HepG2 (cell line): ENCODE data around the gene TMCC1. TPM values are rescaled to one million over a fixed set of nuclear protein-coding genes. Genes with fewer than 3 reads are reported as not detected.

Experiments used
- BRCA1 ChIP-seq: sonication (generic); formaldehyde crosslinking; IDR thresholded peaks from 2 replicates; pipeline ENCODE4 v1.4.0; 2020; ENCODE audit warnings: missing genetic modification reagents
- FIP1L1 ChIP-seq: fragments of 200-400 bp; formaldehyde crosslinking; IDR thresholded peaks from 2 replicates; pipeline ENCODE4 v1.6.1; 2018; ENCODE audit warnings: low read depth, mild to moderate bottlenecking, low read length, moderate library complexity, borderline replicate concordance; ENCODE audit not compliant: insufficient read depth
- HNRNPK ChIP-seq: fragments of 200-400 bp; formaldehyde crosslinking; IDR thresholded peaks from 2 replicates; pipeline ENCODE4 v1.6.1; 2018; ENCODE audit warnings: low read length, low read depth, moderate library complexity, mild to moderate bottlenecking; ENCODE audit not compliant: poor library complexity, severe bottlenecking
- KDM3A ChIP-seq: IDR thresholded peaks from 2 replicates; pipeline ENCODE4 v1.6.1; 2018; ENCODE audit warnings: low read depth, missing compliant biosample characterization
- NAIF1 ChIP-seq: sonication (generic); formaldehyde crosslinking; IDR thresholded peaks from 2 replicates; pipeline ENCODE4 v1.5.0; 2020; ENCODE audit warnings: mild to moderate bottlenecking, missing genetic modification reagents, borderline replicate concordance
- NFKBIZ ChIP-seq: IDR thresholded peaks from 2 replicates; pipeline ENCODE4 v1.6.1; 2018; ENCODE audit warnings: missing genetic modification reagents, missing compliant biosample characterization
- RFX3 ChIP-seq: IDR thresholded peaks from 2 replicates; pipeline ENCODE4 v1.6.1; 2016; ENCODE audit warnings: missing biosample characterization, missing genetic modification reagents
- SATB2 ChIP-seq: sonication (generic); formaldehyde crosslinking; IDR thresholded peaks from 2 replicates; pipeline ENCODE4 v1.5.0; 2020; ENCODE audit warnings: missing genetic modification reagents
- TBX3 ChIP-seq: fragments of 450-650 bp; IDR thresholded peaks from 2 replicates; pipeline ENCODE4 v1.6.1; 2017; ENCODE audit warnings: antibody characterized with exemption, mild to moderate bottlenecking, inconsistent platforms, borderline replicate concordance
- ZNF136 ChIP-seq: sonication (generic); formaldehyde crosslinking; IDR thresholded peaks from 2 replicates; pipeline ENCODE4 v1.8.1; 2022; ENCODE audit warnings: low read depth, mild to moderate bottlenecking, moderate library complexity, missing genetic modification reagents
- ZNF138 ChIP-seq: sonication (generic); formaldehyde crosslinking; IDR thresholded peaks from 2 replicates; pipeline ENCODE4 v1.5.0; 2020; ENCODE audit warnings: mild to moderate bottlenecking, low read depth, missing genetic modification reagents
- ZNF143 ChIP-seq: sonication (generic); formaldehyde crosslinking; IDR thresholded peaks from 2 replicates; pipeline ENCODE4 v1.4.0; 2020; ENCODE audit warnings: missing genetic modification reagents
- ZNF264 ChIP-seq: sonication (generic); formaldehyde crosslinking; IDR thresholded peaks from 2 replicates; pipeline ENCODE4 v1.4.0; 2020; ENCODE audit warnings: missing genetic modification reagents
- ZNF367 ChIP-seq: sonication (generic); formaldehyde crosslinking; IDR thresholded peaks from 2 replicates; pipeline ENCODE4 v1.4.0; 2020; ENCODE audit warnings: missing genetic modification reagents, borderline replicate concordance
- ZNF556 ChIP-seq: sonication (generic); formaldehyde crosslinking; IDR thresholded peaks from 2 replicates; pipeline ENCODE4 v1.4.0; 2020; ENCODE audit warnings: mild to moderate bottlenecking, missing genetic modification reagents, borderline replicate concordance
- ZNF672 ChIP-seq: sonication (generic); formaldehyde crosslinking; IDR thresholded peaks from 2 replicates; pipeline ENCODE4 v1.8.1; 2022; ENCODE audit warnings: missing genetic modification reagents
- polyA plus RNA-seq, 8 experiments: library from polyadenylated mRNA; depleted of rRNA in 3 of 8; stranded (reverse) in 7 of 8; unstranded in 1 of 8; fragments of >200 nt; fragmentation: Illumina TruSeq in 4 of 8; extraction: Trizol in 4 of 8; gene quantifications; 2 replicates each; pipeline versions ENCODE4 v1.2.1 to v1.2.3, GENCODE V29; 2011 to 2016; ENCODE audit warnings: low read depth in 4 of 8, missing spikeins in 1 of 8, mixed read lengths in 1 of 8; ENCODE audit not compliant: insufficient read depth in 1 of 8
- total RNA-seq, 5 experiments: library from RNA; depleted of rRNA; stranded (reverse); fragments of >200 nt; fragmentation: Illumina TruSeq; extraction: Trizol; gene quantifications; 2 replicates each; pipeline ENCODE4 v1.2.3, GENCODE V29; 2016; ENCODE audit warnings: low read depth in 1 of 5
- TF ChIP-seq, protein P1 (sequence below): conservative IDR thresholded peaks from 2 replicates; pipeline ENCODE4 v1.6.1; 2018; ENCODE audit warnings: missing genetic modification reagents
- TF ChIP-seq, protein P2 (sequence below): sonication (generic); formaldehyde crosslinking; IDR thresholded peaks from 2 replicates; pipeline ENCODE4 v1.5.1; 2020; ENCODE audit warnings: mild to moderate bottlenecking, missing genetic modification reagents, moderate library complexity

Gene TMCC1
- total and polyA plus RNA-seq, 2 of the 13 experiments (the other 11 are each of a cell fraction or from before 2014, with no cell fraction given), result 12.1 to 264 TPM

DNA sequence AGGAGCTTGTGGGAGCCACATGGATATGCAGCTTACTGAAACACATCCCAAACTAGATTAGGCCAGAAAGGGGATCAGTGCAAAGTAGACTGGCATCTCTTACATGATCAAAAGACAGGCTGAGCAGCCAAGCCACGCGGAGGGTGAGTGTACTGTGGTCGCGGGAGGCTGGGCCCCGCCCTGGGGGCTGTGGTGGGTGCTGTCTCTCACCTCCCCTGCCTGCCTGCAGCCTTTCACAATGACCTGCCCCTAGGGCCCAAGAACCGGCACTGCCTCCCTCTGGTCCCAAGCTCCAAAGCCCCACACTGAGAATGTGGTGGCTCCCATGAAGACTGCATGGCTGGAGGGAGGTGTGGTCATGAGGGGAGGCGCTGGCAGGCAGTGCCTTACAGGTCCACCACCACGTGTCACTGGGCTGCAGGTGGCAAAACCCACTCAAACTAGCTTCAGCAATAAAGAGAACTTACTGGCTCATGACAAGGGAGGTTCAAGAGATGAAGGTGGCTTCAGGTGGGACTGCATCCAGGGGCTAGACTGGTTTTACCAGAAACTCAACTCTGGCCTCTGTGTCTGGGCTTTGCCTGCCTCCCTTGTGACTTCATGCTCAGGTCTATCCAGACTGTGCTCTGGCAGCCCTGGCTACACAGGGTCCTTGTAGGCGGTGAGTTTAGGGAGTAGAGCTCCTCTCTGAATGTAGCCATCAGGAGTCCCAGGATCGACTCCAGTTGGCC is 259.6 kb downstream of the TMCC1 start (continued):
- TF ChIP-seq, protein P1, sequence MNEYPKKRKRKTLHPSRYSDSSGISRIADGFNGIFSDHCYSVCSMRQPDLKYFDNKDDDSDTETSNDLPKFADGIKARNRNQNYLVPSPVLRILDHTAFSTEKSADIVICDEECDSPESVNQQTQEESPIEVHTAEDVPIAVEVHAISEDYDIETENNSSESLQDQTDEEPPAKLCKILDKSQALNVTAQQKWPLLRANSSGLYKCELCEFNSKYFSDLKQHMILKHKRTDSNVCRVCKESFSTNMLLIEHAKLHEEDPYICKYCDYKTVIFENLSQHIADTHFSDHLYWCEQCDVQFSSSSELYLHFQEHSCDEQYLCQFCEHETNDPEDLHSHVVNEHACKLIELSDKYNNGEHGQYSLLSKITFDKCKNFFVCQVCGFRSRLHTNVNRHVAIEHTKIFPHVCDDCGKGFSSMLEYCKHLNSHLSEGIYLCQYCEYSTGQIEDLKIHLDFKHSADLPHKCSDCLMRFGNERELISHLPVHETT (CRISPR knock-in tag), result no peak
- no peak for TF ChIP-seq ZNF367 (CRISPR knock-in tag)
- no peak for TF ChIP-seq ZNF264
- no peak for TF ChIP-seq BRCA1 (CRISPR knock-in tag)
- TF ChIP-seq SATB2 (CRISPR knock-in tag), result no peak
- TF ChIP-seq RFX3, result no peak
- TF ChIP-seq KDM3A, result no peak
- no peak for TF ChIP-seq ZNF136 (CRISPR knock-in tag)
- TF ChIP-seq ZNF143 (CRISPR knock-in tag), result no peak
- no peak for TF ChIP-seq TBX3
- no peak for TF ChIP-seq ZNF672 (CRISPR knock-in tag)
- TF ChIP-seq NFKBIZ (CRISPR knock-in tag), result no peak
- TF ChIP-seq ZNF556 (CRISPR knock-in tag), result no peak
- TF ChIP-seq NAIF1 (CRISPR knock-in tag), result no peak
- no peak for TF ChIP-seq FIP1L1
- TF ChIP-seq ZNF138, result no peak
- TF ChIP-seq HNRNPK, result no peak
- TF ChIP-seq, protein P2, sequence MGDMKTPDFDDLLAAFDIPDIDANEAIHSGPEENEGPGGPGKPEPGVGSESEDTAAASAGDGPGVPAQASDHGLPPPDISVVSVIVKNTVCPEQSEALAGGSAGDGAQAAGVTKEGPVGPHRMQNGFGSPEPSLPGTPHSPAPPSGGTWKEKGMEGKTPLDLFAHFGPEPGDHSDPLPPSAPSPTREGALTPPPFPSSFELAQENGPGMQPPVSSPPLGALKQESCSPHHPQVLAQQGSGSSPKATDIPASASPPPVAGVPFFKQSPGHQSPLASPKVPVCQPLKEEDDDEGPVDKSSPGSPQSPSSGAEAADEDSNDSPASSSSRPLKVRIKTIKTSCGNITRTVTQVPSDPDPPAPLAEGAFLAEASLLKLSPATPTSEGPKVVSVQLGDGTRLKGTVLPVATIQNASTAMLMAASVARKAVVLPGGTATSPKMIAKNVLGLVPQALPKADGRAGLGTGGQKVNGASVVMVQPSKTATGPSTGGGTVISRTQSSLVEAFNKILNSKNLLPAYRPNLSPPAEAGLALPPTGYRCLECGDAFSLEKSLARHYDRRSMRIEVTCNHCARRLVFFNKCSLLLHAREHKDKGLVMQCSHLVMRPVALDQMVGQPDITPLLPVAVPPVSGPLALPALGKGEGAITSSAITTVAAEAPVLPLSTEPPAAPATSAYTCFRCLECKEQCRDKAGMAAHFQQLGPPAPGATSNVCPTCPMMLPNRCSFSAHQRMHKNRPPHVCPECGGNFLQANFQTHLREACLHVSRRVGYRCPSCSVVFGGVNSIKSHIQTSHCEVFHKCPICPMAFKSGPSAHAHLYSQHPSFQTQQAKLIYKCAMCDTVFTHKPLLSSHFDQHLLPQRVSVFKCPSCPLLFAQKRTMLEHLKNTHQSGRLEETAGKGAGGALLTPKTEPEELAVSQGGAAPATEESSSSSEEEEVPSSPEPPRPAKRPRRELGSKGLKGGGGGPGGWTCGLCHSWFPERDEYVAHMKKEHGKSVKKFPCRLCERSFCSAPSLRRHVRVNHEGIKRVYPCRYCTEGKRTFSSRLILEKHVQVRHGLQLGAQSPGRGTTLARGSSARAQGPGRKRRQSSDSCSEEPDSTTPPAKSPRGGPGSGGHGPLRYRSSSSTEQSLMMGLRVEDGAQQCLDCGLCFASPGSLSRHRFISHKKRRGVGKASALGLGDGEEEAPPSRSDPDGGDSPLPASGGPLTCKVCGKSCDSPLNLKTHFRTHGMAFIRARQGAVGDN (CRISPR knock-in tag), result peak; percentile 40; the same call in 1 of the 2 replicates
